HG02840 (cell line): ENCODE measurements around the gene BCL2A1.
"Not testable (repeated sequence)": the region's sequence is repeated elsewhere in the genome, so short reads cannot be mapped to it uniquely, and the experiment has no call there.

ENCODE experiments used
- ATAC-seq: cut with Tn5 transposase; IDR thresholded peaks from one replicate; pipeline ENCODE4 v1.9.1; 2021; ENCODE audit warnings: mild to moderate bottlenecking, moderate library complexity, moderate number of reproducible peaks; ENCODE audit not compliant: unreplicated experiment, low FRiP score

The BCL2A1 gene

DNA sequence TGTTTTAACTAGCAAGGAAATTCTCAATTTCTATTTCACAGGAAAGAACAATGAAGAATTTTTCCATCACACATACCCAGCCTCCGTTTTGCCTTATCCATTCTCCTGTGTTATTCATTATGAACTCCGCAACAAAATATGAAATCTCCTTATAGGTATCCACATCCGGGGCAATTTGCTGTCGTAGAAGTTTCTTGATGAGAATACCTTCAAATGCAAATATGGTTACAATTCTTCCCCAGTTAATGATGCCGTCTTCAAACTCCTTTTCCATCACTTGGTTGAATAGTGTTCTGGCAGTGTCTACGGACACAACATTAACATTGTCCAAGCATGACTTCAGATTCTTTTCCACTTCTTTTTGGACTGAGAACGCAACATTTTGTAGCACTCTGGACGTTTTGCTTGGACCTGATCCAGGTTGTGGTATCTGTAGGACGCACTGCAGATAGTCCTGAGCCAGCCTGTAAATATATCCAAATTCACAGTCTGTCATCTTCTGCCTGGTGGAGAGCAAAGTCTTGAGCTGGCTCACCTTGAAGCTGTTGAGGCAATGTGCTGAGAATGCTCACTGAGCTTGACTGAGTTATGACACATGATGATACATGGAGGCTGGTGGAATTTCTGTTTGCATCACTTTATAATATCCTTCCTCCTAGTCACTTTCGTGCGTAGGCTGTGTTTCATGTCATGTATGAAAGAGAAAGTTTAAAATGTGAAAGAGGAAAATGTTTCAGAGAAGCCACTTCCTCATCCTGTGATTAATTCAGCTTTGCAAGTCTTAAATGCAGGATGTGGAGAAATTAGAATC lies at the start of gene BCL2A1:
BCL2A1 (minus strand) TSS at position 573 of the 811 bp plus-strand sequence; CDS start at position 496, 77 bp downstream.
- ATAC-seq, result no peak

DNA sequence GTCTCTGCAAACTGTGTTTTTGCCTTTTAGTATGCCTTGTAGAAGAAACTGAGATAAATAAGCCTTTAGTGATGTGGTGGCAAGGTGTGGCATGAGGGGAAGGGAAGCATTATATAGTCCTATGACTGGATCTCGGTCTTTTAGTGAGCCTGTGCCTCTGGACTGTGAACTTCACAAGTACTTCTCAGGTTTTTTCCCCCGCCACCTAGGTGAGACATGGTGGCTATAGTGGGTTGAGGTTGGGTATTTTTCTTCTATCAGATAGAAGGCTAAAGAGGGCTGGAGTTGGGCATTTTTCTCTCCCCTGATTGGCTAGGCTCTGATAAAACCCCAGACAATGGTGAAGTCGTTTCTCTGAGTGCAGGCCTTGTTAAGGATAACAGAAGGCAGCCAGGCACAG lies 49.7 kb upstream of the BCL2A1 start:
- ATAC-seq, result no peak

DNA sequence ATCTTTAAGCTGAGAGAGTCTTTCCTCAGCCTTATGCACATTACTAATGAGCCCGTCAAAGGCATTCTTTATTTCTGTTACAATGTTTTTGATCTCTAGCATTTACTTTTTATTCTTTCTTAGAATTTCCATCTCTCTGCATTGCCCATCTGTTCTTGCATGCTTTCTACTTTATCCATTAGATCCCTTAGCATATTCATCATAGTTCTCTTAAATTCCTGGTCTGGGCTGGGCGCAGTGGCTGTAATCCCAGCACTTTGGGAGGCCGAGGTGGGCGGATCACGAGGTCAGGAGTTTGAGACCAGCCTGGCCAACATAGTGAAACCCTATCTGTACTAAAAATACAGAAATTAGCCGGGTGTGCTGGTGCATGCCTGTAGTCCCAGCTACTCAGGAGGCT lies 49.2 kb upstream of the BCL2A1 start:
- ATAC-seq, result not testable (repeated sequence)

DNA sequence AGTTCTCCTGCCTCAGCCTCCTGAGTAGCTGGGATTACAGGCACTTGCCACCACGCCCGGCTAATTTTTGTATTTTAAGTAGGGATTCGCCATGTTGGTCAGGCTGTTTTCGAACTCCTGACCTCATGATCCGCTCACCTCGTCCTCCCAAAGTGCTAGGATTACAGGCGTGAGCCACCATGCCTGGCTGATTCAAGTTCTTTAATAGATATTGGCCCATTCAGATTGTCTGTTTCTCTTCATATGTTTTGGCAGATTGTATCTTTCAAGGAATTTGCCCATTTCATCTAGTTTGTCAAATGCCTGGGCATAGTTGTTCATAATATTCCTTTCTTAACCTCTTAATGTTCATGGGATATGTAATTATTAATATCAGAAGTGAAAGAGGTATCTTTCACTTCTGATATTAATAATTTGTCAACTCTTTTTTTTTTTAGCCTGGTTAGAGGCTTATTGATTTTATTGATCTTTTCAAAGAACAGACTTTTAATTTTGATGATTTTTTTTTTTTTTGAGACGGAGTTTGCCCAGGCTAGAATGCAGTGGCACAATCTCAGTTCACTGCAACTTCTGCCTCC lies 48.3 kb upstream of the BCL2A1 start:
- ATAC-seq, result no peak

- not testable (repeated sequence) for ATAC-seq
These were observed 46.1 kb upstream of the BCL2A1 start for GRCh38 chr15:80017139-80017538.

DNA sequence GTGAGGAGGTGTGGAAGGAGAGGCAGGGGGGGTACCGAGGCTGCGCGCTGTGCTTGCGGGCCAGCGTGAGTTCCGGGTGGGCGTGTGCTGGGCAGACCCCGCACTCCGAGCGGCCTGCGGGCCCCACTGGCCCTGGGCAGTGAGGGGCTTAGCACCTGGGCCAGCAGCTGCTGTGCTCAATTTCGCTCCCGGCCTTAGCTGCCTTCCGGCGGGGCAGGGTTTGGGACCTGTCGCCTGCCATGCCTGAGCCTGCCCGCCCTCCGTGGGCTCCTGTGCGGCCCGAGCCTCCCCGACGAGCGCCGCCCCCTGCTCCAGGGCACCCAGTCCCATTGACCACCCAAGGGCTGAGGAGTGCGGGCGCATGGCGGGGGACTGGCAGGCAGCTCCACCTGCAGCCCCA lies 45.5 kb upstream of the BCL2A1 start:
- not testable (repeated sequence) for ATAC-seq

- ATAC-seq, result no peak
These were observed 44.2 kb upstream of the BCL2A1 start for GRCh38 chr15:80015156-80015555.

- not testable (repeated sequence) for ATAC-seq
These were observed 43.2 kb upstream of the BCL2A1 start for GRCh38 chr15:80014186-80014585.

DNA sequence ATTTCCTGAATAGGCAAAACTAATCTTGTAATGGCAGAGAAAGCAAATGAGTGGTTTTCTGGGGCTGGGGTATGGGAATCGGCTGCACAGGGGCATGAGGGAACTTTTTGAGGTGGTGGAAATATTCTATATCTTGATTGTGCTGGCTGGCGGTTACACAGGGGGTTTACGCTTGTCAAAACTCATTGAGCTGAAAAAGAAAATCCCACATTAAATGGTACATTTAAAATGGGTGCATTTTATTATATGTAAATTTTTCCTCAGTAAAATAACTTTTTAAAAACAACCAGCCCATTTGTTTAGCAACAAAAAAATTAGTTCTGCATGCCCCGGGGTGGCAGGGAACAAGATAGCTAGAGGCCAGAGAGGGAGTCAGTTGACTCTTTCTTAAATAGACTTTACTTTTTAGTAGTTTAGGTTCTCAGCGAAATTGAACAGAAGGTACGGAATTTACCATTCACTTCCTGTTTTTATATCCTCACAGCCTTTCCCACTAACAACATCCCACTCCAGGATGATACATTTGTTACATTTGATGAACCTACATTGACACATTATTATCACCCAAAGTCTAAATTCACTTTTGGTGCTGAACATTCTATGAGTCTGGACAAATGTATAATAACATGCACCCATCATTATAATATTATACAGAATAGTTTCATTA lies 41.2 kb upstream of the BCL2A1 start:
- ATAC-seq, result no peak

GRCh38 chr15:80011596-80011995 lies 40.6 kb upstream of the BCL2A1 start:
- ATAC-seq, result no peak

DNA sequence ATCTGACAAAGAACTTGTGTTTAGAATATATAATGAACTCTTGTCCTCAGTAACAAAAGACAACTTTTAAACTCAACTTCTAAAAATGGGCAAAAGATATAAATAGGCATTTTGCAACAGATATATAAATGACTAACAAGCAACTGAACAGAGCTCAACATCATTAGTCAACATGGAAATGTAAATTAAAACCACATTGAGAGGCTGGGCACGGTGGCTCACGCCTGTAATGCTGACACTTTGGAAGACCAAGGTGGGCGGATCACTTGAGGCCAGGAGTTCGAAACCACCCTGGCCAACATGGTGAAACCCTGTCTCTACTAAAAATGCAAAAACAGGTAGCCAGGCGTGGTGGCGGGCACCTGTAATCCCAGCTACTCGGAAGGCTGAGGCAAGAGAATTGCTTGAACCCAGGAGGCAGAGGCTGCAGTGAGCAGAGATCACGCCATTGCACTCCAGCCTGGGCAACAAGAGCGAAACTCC lies 40.1 kb upstream of the BCL2A1 start:
- not testable (repeated sequence) for ATAC-seq

GRCh38 chr15:80010131-80010673 lies 39.2 kb upstream of the BCL2A1 start:
- no peak for ATAC-seq

DNA sequence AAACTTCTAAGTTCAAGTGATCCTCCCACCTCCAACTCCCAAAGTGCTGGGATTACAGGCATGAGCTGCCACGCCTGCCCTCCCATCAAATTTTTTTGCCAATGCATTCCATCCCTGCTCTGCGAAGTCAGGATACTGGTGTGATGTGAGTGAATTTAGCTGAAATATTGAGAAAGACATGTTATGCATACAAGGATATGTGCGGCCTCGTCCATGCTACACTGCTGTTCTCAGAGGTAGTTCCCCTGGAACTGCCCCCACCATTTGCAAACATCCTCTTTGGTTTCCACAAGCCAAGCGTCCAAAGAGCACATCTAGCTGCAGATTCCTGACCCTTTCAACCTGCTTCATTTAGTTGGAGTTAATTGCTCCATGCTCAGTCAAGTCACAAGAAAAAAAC lies 36.5 kb upstream of the BCL2A1 start:
- no peak for ATAC-seq

DNA sequence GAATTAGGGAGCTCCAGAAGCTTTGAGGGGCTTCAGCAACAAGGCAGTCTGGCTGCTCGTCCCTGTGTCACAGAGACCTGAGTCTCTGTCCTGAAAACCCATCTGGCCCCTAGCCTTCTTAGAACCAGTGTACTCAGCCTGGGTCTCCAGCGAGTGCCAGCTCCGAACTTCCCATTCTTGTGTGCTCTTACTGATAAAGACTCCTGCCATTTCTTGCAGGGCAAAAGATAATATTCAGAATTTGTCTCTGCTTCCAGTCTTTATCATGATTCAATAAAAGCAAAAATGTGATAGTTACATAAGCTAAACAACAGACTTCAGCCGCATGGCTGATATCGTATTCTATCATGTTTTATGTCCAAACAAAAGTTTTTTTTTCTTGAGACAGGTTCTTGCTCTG lies 36.0 kb upstream of the BCL2A1 start:
- no peak for ATAC-seq

- no peak for ATAC-seq
These were observed 33.0 kb upstream of the BCL2A1 start for GRCh38 chr15:80003934-80004472.

GRCh38 chr15:80003171-80003570 lies 32.2 kb upstream of the BCL2A1 start:
- no peak for ATAC-seq

DNA sequence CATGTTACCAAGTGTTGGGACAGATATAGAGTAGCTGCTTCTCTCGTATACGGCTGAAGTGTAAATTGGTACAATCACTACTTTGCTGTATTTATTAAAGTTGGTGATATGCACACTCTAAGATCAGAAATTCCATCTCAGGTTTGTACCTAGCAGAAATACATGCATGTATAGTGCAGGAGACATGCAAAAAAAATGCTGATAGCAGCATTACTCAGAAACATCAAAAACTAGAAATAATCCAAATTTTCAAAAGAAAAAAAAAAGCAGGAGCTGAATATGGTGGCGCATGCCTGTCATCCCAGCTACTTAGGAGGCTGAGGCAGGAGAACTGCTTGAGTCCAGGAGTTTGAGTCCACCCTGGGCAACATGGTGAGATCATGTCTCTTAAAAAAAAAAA lies 31.3 kb upstream of the BCL2A1 start:
- no peak for ATAC-seq

GRCh38 chr15:79994615-79995014 lies 23.6 kb upstream of the BCL2A1 start:
- ATAC-seq, result no peak

DNA sequence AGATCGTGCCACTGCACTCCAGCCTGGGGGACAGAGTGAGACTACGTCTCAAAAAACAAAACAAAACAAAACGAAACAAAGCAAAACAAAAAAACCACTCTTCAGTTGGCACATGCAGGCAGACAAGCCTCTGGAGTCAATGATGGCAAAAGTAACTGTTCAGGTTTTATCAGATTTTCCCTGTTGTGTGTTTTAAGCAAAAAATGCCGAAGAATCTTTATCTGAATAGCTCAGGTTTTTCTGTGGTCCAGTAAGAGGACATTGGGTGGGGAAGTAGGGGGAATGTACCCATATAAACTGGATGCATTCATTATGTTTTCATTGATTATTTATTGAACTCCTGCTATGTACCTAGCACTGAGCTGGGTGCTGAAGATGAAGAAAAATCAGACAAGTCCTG lies 20.8 kb upstream of the BCL2A1 start:
- no peak for ATAC-seq

DNA sequence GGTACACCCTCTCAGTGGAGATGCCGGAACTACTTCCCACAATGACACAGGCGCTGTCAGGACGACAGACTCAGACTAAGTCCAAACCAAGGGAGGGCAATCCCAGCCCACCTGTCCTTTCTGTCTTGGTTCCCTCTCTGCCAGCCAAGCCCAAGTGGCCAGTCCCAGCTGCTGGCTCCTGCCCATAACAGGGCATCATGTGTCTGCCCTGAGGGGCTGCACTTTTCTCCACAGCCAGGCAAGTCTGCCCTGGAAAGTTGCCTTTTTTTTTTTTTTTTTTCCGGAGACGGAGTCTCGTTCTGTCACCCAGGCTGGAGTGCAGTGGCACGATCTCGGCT lies 20.0 kb upstream of the BCL2A1 start:
- no peak for ATAC-seq
